Activated T-cell treated with anti-CD3 and anti-CD28 coated beads for 1 hour (primary cell): Measurements from ENCODE around the gene WDFY1.
"Not testable (repeated sequence)": the region's sequence is repeated elsewhere in the genome, so short reads cannot be mapped to it uniquely, and the experiment has no call there.

Source experiments
- DNase-seq: peaks from one replicate; pipeline ENCODE4 v3.0.0-alpha.2; 2020; ENCODE audit warnings: low read depth

WDFY1 gene

GRCh38 chr2:223896833-223897311, 48.3 kb downstream of the WDFY1 start:
- DNase-seq: no peak

- no peak for DNase-seq
Observed at GRCh38 chr2:223894968-223895367, 50.2 kb downstream of the WDFY1 start.

GRCh38 chr2:223894009-223894408, 51.1 kb downstream of the WDFY1 start:
- DNase-seq: no peak

- no peak for DNase-seq
Observed at GRCh38 chr2:223890721-223891120, 54.4 kb downstream of the WDFY1 start.

GRCh38 chr2:223889229-223889628, 55.9 kb downstream of the WDFY1 start:
- DNase-seq: no peak

GRCh38 chr2:223888251-223888650, 56.9 kb downstream of the WDFY1 start:
- DNase-seq: no peak

GRCh38 chr2:223887127-223887526, 58.0 kb downstream of the WDFY1 start:
- no peak for DNase-seq

GRCh38 chr2:223886726-223887125, 58.4 kb downstream of the WDFY1 start:
- no peak for DNase-seq

GRCh38 chr2:223884399-223884798, 60.7 kb downstream of the WDFY1 start:
- DNase-seq: no peak

- no peak for DNase-seq
Observed at GRCh38 chr2:223882715-223883114, 62.4 kb downstream of the WDFY1 start.

- no peak for DNase-seq
Observed at GRCh38 chr2:223880796-223881195, 64.3 kb downstream of the WDFY1 start.

- no peak for DNase-seq
Observed at GRCh38 chr2:223877721-223878410, 67.3 kb downstream of the WDFY1 start.

GRCh38 chr2:223873672-223874071, 71.5 kb downstream of the WDFY1 start:
- no peak for DNase-seq

GRCh38 chr2:223872772-223873171, 72.4 kb downstream of the WDFY1 start:
- not testable (repeated sequence) for DNase-seq

- DNase-seq: not testable (repeated sequence)
Observed at GRCh38 chr2:223871661-223872060, 73.5 kb downstream of the WDFY1 start.

GRCh38 chr2:223870840-223871611, 74.1 kb downstream of the WDFY1 start:
- DNase-seq: no peak

GRCh38 chr2:223868005-223868404, 77.1 kb downstream of the WDFY1 start:
- DNase-seq: no peak

GRCh38 chr2:223865907-223866508, 79.1 kb downstream of the WDFY1 start:
- DNase-seq: no peak

GRCh38 chr2:223865124-223865523, 80.0 kb downstream of the WDFY1 start:
- no peak for DNase-seq

- DNase-seq: no peak
Observed at GRCh38 chr2:223863491-223863890, 81.6 kb downstream of the WDFY1 start.

GRCh38 chr2:223860809-223861738, 84.1 kb downstream of the WDFY1 start:
- DNase-seq: no peak

GRCh38 chr2:223859070-223859469, 86.1 kb downstream of the WDFY1 start:
- no peak for DNase-seq
